ENCODE results near the gene CDC42EP2. TPM values are rescaled to one million over a fixed set of nuclear protein-coding genes. Genes with fewer than 3 reads are reported as not detected.

The CDC42EP2 gene
- total RNA-seq, 3 donors from 2014 or later = 11.3 to 20.8 (median 13.4) TPM

- H3K27ac ChIP-seq = no peak overlapping the region
- TF ChIP-seq POLR2AphosphoS5 (IDR thresholded peaks at IDR 0.05) (no peak), POLR2A (IDR thresholded peaks at IDR 0.05) (no peak), CTCF (IDR thresholded peaks at IDR 0.05) (no peak)
- H3K36me3 ChIP-seq = no peaks in the 10 kb centered on the region
- H3K9me3 ChIP-seq = no peaks in the 10 kb centered on the region
- peaks cover 4 to 5% of the 10 kb centered on the region in 2 donors for H3K4me1 ChIP-seq
- H3K27me3 ChIP-seq = peaks cover 0 to 9% of the 10 kb centered on the region in 2 donors
- intact Hi-C loops (cut with DNase I; ENCODE audit: low total_unique reads) = no loop called here
- H3K4me3 ChIP-seq = no peak overlapping the region
- DNase-seq (ENCODE audit: low spot score in 2 of 2) = no peak
Measured at GRCh38 chr11:65353376-65353775, 38.7 kb downstream of the CDC42EP2 start.

GRCh38 chr11:65353900-65354264, 39.2 kb downstream of the CDC42EP2 start:
- peak overlapping the region; percentile 63 to 84 (median 78) for H3K4me3 ChIP-seq
- H3K27me3 ChIP-seq = peaks cover 0 to 9% of the 10 kb centered on the region in 2 donors
- H3K9me3 ChIP-seq = no peaks in the 10 kb centered on the region
- DNase-seq (ENCODE audit: low spot score in 2 of 2) = no peak
- peak overlapping the region; percentile 58 to 62 for H3K27ac ChIP-seq
- no peaks in the 10 kb centered on the region for H3K36me3 ChIP-seq
- intact Hi-C loops (cut with DNase I; ENCODE audit: low total_unique reads) = no loop called here
- no peak for TF ChIP-seq POLR2AphosphoS5 (IDR thresholded peaks at IDR 0.05)
- TF ChIP-seq CTCF (IDR thresholded peaks at IDR 0.05) = no peak
- TF ChIP-seq POLR2A (IDR thresholded peaks at IDR 0.05) = no peak
- H3K4me1 ChIP-seq = peaks cover 4 to 5% of the 10 kb centered on the region in 2 donors

GRCh38 chr11:65354265-65355012, 39.8 kb downstream of the CDC42EP2 start, which contains the start of gene TIGD3:
TSS of gene TIGD3 (plus strand) at chr11:65354751. CDS start at chr11:65355809, 1,058 bp downstream.
- H3K4me1 ChIP-seq = peaks cover 4 to 5% of the 10 kb centered on the region in 2 donors
- no peak for TF ChIP-seq POLR2A (IDR thresholded peaks at IDR 0.05)
- TF ChIP-seq POLR2AphosphoS5 (IDR thresholded peaks at IDR 0.05) = peak; percentile 28 to 52 (median 38)
- TF ChIP-seq CTCF (IDR thresholded peaks at IDR 0.05) = no peak
- intact Hi-C loops (cut with DNase I; ENCODE audit: low total_unique reads) = no loop called here
- DNase-seq (ENCODE audit: low spot score in 2 of 2) = peak; percentile 95 to 98
- peaks cover 0 to 9% of the 10 kb centered on the region in 2 donors for H3K27me3 ChIP-seq
- H3K4me3 ChIP-seq = peak within 1 kb of the TSS; percentile 63 to 84 (median 78)
- peak within 1 kb of the TSS; percentile 58 to 62 for H3K27ac ChIP-seq
- no peaks in the 10 kb centered on the region for H3K36me3 ChIP-seq
- H3K9me3 ChIP-seq = no peaks in the 10 kb centered on the region

- TF ChIP-seq CTCF (IDR thresholded peaks at IDR 0.05) = no peak
- no peak for TF ChIP-seq POLR2A (IDR thresholded peaks at IDR 0.05)
- no peak for TF ChIP-seq POLR2AphosphoS5 (IDR thresholded peaks at IDR 0.05)
- H3K27ac ChIP-seq = peak overlapping the region; percentile 58 to 62
- H3K4me1 ChIP-seq = peaks cover 4 to 5% of the 10 kb centered on the region in 2 donors
- intact Hi-C loops (cut with DNase I; ENCODE audit: low total_unique reads) = no loop called here
- peak overlapping the region; percentile 63 to 84 (median 78) for H3K4me3 ChIP-seq
- DNase-seq (ENCODE audit: low spot score in 2 of 2) = peak in 1 of 2 donors; percentile 55
- H3K36me3 ChIP-seq = no peaks in the 10 kb centered on the region
- H3K27me3 ChIP-seq = peaks cover 0 to 9% of the 10 kb centered on the region in 2 donors
- no peaks in the 10 kb centered on the region for H3K9me3 ChIP-seq
Measured at GRCh38 chr11:65355013-65355775, 40.5 kb downstream of the CDC42EP2 start.
